Keratinocyte (primary cell): ENCODE measurements around the gene TLL2.

Experiments
- CTCF ChIP-seq, 3 experiments: IDR thresholded peaks in 1 of 3; conservative IDR thresholded peaks in 1 of 3; optimal IDR thresholded peaks in 1 of 3; 2 replicates in 2 of 3; 3 replicates in 1 of 3; pipeline versions ENCODE3 to v1.5.1; 2011; ENCODE audit warnings: low read length in 3 of 3, mild to moderate bottlenecking in 3 of 3, moderate library complexity in 2 of 3, control low read depth in 1 of 3, inconsistent platforms in 1 of 3; ENCODE audit not compliant: insufficient read depth in 2 of 3; ENCODE audit errors: extremely low read depth in 1 of 3
- EZH2 ChIP-seq: IDR thresholded peaks from one replicate; pipeline ENCODE4 v1.6.1; 2012; ENCODE audit warnings: inconsistent platforms, mild to moderate bottlenecking, low read length, moderate library complexity

- no peak for TF ChIP-seq CTCF (optimal IDR thresholded peaks at IDR 0.05 in 1 of 3, IDR thresholded peaks at IDR 0.05 in 1 of 3, conservative IDR thresholded peaks at IDR 0.05 in 1 of 3; ENCODE audit: extremely low read depth in 1 of 3, insufficient read depth in 2 of 3, low read length in 3 of 3)
- TF ChIP-seq EZH2, result no peak
These were observed 193.8 kb downstream of the TLL2 start for GRCh38 chr10:96319754-96320474.
